ENCODE results near the gene THAP4.
"Not testable (repeated sequence)": the region's sequence is repeated elsewhere in the genome, so short reads cannot be mapped to it uniquely, and the experiment has no call there.

The THAP4 gene

GRCh38 chr2:241597561-241597960 is 39.4 kb downstream of the THAP4 start:
- no peaks in the 10 kb centered on the region for H3K9me3 ChIP-seq (ENCODE audit: control insufficient read depth, insufficient read depth, low read length)
- no peak for DNase-seq (ENCODE audit: low read depth, low spot score)
- WGBS (ENCODE audit: insufficient coverage, insufficient read length): no CpG with 5 or more reads among the region's 6 CpGs
- H3K27me3 ChIP-seq (ENCODE audit: control insufficient read depth, insufficient read depth, low read length): no peaks in the 10 kb centered on the region
- H3K4me1 ChIP-seq (ENCODE audit: control insufficient read depth, insufficient read depth, low read length): no peaks in the 10 kb centered on the region
- no peak overlapping the region for H3K4me3 ChIP-seq (ENCODE audit: low read length)
- no peak overlapping the region for H3K27ac ChIP-seq (ENCODE audit: low read length)
- no peaks in the 10 kb centered on the region for H3K36me3 ChIP-seq (ENCODE audit: control insufficient read depth, insufficient read depth, low read length)

DNA sequence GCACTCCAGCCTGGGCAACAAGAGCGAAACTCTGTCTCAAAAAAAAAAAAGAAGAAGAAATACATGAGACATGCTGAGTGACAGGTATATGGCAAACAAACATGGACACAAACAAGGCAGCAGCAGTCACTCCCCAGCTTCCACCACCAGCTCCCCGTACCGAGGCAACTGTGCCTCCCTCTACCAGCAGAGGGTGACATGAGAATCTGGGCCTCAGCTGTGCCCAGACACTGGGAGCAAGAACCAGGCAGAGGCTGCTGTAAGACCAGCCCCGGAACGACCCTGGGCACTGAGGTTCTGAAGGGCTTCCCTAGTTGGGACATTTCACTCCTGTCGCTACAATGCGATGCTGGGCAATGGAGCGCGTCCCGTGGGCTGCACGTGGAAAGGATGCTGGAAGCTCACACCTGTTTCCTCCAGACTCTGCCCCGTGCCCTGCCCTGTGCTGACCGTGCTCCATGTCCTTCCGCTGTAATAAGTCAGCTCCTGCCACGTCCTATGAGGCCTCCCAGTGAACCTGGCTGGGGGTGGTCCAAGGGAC is 41.3 kb downstream of the THAP4 start:
- H3K27me3 ChIP-seq (ENCODE audit: control insufficient read depth, insufficient read depth, low read length): no peaks in the 10 kb centered on the region
- H3K36me3 ChIP-seq (ENCODE audit: control insufficient read depth, insufficient read depth, low read length): no peaks in the 10 kb centered on the region
- no CpG with 5 or more reads among the region's 15 CpGs for WGBS (ENCODE audit: insufficient coverage, insufficient read length)
- H3K4me1 ChIP-seq (ENCODE audit: control insufficient read depth, insufficient read depth, low read length): no peaks in the 10 kb centered on the region
- no peak overlapping the region for H3K4me3 ChIP-seq (ENCODE audit: low read length)
- no peak for DNase-seq (ENCODE audit: low read depth, low spot score)
- no peak overlapping the region for H3K27ac ChIP-seq (ENCODE audit: low read length)
- H3K9me3 ChIP-seq (ENCODE audit: control insufficient read depth, insufficient read depth, low read length): no peaks in the 10 kb centered on the region

GRCh38 chr2:241593271-241593670 is 43.7 kb downstream of the THAP4 start:
- no CpG with 5 or more reads among the region's 16 CpGs for WGBS (ENCODE audit: insufficient coverage, insufficient read length)
- no peak for DNase-seq (ENCODE audit: low read depth, low spot score)
- Histone ChIP-seq H3K27me3 (ENCODE audit: control insufficient read depth, insufficient read depth, low read length) (no peaks in the 10 kb centered on the region), H3K4me3 (ENCODE audit: low read length) (no peak overlapping the region), H3K36me3 (ENCODE audit: control insufficient read depth, insufficient read depth, low read length) (no peaks in the 10 kb centered on the region), H3K4me1 (ENCODE audit: control insufficient read depth, insufficient read depth, low read length) (no peaks in the 10 kb centered on the region), H3K27ac (ENCODE audit: low read length) (no peak overlapping the region), H3K9me3 (ENCODE audit: control insufficient read depth, insufficient read depth, low read length) (no peaks in the 10 kb centered on the region)

DNA sequence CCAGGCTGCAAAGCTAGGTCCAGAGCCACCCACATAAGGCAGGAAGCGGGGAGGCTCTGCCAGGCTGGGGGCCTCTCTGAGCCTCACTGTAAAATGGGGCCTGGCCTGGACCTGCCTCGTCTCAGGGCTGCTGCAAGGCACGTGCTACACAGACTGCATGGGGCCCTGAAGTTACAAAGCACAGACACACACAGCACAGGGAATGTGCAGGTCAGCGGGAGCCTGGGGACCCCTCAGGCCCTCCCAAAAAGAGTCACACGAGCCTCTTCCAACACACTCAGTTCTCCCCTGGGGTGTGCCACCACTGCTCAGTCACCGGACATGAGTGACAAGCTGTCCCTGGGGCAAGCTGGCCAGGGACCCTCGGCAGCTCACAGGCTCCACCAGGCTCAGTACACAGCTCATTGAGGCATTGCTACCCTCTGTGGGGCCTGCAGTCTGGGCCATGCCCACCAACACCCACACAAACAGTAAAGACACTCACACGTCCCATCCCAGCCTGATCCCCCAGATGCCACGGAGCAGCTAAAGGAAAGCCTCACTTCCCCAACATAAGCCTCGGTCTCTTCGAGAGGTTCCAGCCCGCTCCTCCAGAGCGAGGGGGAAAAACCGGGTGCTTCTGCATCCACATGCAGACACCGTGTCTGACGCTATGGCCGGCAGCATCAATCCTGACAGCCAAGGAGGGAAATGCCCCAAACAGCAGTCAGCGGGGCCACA is 44.7 kb downstream of the THAP4 start:
- Histone ChIP-seq H3K27me3 (ENCODE audit: control insufficient read depth, insufficient read depth, low read length) (no peaks in the 10 kb centered on the region), H3K36me3 (ENCODE audit: control insufficient read depth, insufficient read depth, low read length) (no peaks in the 10 kb centered on the region), H3K4me1 (ENCODE audit: control insufficient read depth, insufficient read depth, low read length) (no peaks in the 10 kb centered on the region), H3K4me3 (ENCODE audit: low read length) (no peak overlapping the region), H3K9me3 (ENCODE audit: control insufficient read depth, insufficient read depth, low read length) (no peaks in the 10 kb centered on the region), H3K27ac (ENCODE audit: low read length) (no peak overlapping the region)
- DNase-seq (ENCODE audit: low read depth, low spot score): no peak
- WGBS (ENCODE audit: insufficient coverage, insufficient read length): no CpG with 5 or more reads among the region's 18 CpGs

DNA sequence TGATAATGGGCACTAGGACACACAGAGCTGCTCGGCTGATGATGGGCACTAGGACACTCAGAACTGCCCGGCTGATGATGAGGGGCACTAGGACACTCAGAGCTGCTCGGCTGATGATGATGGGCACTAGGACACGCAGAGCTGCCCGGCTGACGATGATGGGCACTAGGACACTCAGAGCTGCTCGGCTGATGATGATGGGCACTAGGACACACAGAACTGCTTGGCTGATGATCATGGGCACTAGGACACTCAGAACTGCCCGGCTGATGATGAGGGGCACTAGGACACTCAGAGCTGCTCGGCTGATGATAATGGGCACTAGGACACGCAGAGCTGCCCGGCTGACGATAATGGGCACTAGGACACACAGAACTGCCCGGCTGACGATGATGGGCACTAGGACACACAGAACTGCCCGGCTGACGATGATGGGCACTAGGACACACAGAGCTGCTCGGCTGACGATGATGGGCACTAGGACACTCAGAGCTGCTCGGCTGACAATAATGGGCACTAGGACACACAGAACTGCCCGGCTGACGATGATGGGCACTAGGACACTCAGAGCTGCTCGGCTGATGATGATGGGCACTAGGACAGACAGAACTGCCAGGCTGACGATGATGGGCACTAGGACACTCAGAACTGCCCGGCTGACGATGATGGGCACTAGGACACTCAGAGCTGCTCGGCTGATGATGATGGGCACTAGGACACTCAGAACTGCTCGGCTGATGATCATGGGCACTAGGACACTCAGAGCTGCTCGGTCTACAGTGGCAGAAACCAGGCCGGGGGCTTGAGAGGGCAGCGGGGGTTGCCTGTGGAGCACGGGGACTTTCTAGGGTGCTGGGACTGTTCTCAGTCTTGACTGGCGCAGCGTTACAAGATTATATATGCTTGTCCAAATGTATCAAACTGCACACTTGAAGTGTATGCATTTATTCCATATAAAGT is 46.2 kb downstream of the THAP4 start:
- not testable (repeated sequence) for H3K9me3 ChIP-seq (ENCODE audit: control insufficient read depth, insufficient read depth, low read length); H3K4me3 ChIP-seq (ENCODE audit: low read length); DNase-seq (ENCODE audit: low read depth, low spot score); H3K36me3 ChIP-seq (ENCODE audit: control insufficient read depth, insufficient read depth, low read length); H3K27ac ChIP-seq (ENCODE audit: low read length); H3K27me3 ChIP-seq (ENCODE audit: control insufficient read depth, insufficient read depth, low read length); H3K4me1 ChIP-seq (ENCODE audit: control insufficient read depth, insufficient read depth, low read length)
- WGBS (ENCODE audit: insufficient coverage, insufficient read length): no CpG with 5 or more reads among the region's 33 CpGs

GRCh38 chr2:241589863-241590262 is 47.1 kb downstream of the THAP4 start:
- H3K9me3 ChIP-seq (ENCODE audit: control insufficient read depth, insufficient read depth, low read length); H3K27me3 ChIP-seq (ENCODE audit: control insufficient read depth, insufficient read depth, low read length); H3K4me1 ChIP-seq (ENCODE audit: control insufficient read depth, insufficient read depth, low read length); H3K36me3 ChIP-seq (ENCODE audit: control insufficient read depth, insufficient read depth, low read length); H3K27ac ChIP-seq (ENCODE audit: low read length); DNase-seq (ENCODE audit: low read depth, low spot score); H3K4me3 ChIP-seq (ENCODE audit: low read length): not testable (repeated sequence)
- WGBS (ENCODE audit: insufficient coverage, insufficient read length): no CpG with 5 or more reads among the region's 17 CpGs

- Histone ChIP-seq H3K36me3 (ENCODE audit: control insufficient read depth, insufficient read depth, low read length) (peaks cover 5% of the 10 kb centered on the region; the same call in 1 of the 2 replicates), H3K4me1 (ENCODE audit: control insufficient read depth, insufficient read depth, low read length) (peaks cover 4% of the 10 kb centered on the region; the same call in 1 of the 2 replicates), H3K4me3 (ENCODE audit: low read length) (no peak overlapping the region), H3K9me3 (ENCODE audit: control insufficient read depth, insufficient read depth, low read length) (peaks cover 2% of the 10 kb centered on the region), H3K27ac (ENCODE audit: low read length) (no peak overlapping the region), H3K27me3 (ENCODE audit: control insufficient read depth, insufficient read depth, low read length) (no peaks in the 10 kb centered on the region)
- no peak for DNase-seq (ENCODE audit: low read depth, low spot score)
- no CpG with 5 or more reads among the region's 2 CpGs for WGBS (ENCODE audit: insufficient coverage, insufficient read length)
Observed at GRCh38 chr2:241586564-241587264, 50.2 kb downstream of the THAP4 start.

DNA sequence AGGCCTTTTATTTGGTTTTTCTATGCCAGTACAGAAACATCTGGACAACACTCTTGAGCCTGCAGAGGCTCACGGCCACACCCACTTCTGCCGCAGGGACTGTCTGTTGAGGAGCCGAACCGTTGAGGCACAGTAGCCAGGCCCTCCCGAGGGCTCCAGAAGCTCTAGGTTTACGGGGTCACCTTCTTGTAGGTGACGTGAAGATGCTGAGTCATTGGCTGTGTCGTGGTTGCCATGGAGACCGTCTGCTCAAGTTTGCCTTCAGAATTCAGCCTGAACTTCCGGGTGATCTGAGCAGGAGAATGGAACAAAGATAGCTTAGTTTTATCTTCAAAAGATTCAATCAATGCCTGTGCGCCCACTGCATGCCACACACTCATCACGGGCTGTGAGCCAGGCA is 52.5 kb downstream of the THAP4 start:
- Histone ChIP-seq H3K4me3 (ENCODE audit: low read length) (no peak overlapping the region), H3K27me3 (ENCODE audit: control insufficient read depth, insufficient read depth, low read length) (no peaks in the 10 kb centered on the region), H3K4me1 (ENCODE audit: control insufficient read depth, insufficient read depth, low read length) (peaks cover 4% of the 10 kb centered on the region; the same call in 1 of the 2 replicates), H3K9me3 (ENCODE audit: control insufficient read depth, insufficient read depth, low read length) (peaks cover 2% of the 10 kb centered on the region), H3K36me3 (ENCODE audit: control insufficient read depth, insufficient read depth, low read length) (peaks cover 5% of the 10 kb centered on the region; the same call in 1 of the 2 replicates), H3K27ac (ENCODE audit: low read length) (no peak overlapping the region)
- WGBS (ENCODE audit: insufficient coverage, insufficient read length): no CpG with 5 or more reads among the region's 12 CpGs
- no peak for DNase-seq (ENCODE audit: low read depth, low spot score)

DNA sequence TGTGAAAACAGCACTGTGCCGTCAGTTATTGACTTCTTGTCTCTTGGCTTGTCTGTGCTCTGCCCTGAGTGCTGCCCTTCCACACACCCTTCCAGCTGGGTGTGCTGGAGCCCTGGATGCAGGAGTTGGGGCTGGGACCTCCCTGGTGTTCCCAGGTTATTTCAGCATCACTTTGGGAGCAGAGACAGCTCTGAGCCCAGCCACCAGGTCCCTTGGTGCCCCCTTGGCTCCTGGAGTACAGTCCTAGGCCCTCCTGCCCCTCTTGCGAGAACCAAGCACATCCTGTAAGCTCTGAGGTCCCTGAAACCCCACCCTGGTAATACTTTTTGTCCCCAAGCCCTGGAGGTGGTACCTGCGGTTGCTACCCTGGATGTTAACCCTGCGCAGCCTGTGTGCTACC is 54.2 kb downstream of the THAP4 start:
- Histone ChIP-seq H3K9me3 (ENCODE audit: control insufficient read depth, insufficient read depth, low read length) (peaks cover 2% of the 10 kb centered on the region), H3K4me1 (ENCODE audit: control insufficient read depth, insufficient read depth, low read length) (peaks cover 4% of the 10 kb centered on the region; the same call in 1 of the 2 replicates), H3K27me3 (ENCODE audit: control insufficient read depth, insufficient read depth, low read length) (no peaks in the 10 kb centered on the region), H3K4me3 (ENCODE audit: low read length) (no peak overlapping the region), H3K27ac (ENCODE audit: low read length) (no peak overlapping the region), H3K36me3 (ENCODE audit: control insufficient read depth, insufficient read depth, low read length) (peaks cover 5% of the 10 kb centered on the region; the same call in 1 of the 2 replicates)
- WGBS (ENCODE audit: insufficient coverage, insufficient read length): no CpG with 5 or more reads among the region's 4 CpGs
- no peak for DNase-seq (ENCODE audit: low read depth, low spot score)

DNA sequence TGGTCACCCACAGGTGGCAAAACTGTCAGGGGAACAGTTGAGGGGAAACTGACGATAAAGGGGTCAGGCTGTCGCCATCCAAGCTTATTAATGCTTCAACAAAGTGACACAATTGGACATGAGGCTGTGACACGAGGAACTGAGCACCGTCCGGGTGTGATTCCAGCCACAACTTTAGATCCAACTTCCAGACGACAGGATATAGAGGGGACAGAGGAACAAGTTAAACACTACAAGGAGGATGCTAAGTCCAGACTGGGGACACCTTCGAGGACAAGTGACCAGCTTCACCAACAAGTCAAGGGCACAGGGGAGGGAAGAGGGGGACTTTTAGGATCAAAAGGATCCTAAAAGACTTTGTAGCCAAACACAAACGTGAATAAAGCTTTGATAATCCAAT is 54.6 kb downstream of the THAP4 start:
- H3K4me1 ChIP-seq (ENCODE audit: control insufficient read depth, insufficient read depth, low read length): peaks cover 4% of the 10 kb centered on the region; the same call in 1 of the 2 replicates
- no CpG with 5 or more reads among the region's 8 CpGs for WGBS (ENCODE audit: insufficient coverage, insufficient read length)
- peaks cover 5% of the 10 kb centered on the region; the same call in 1 of the 2 replicates for H3K36me3 ChIP-seq (ENCODE audit: control insufficient read depth, insufficient read depth, low read length)

More for the DNA sequence above, 54.6 kb downstream of the THAP4 start:
- Histone ChIP-seq H3K27me3 (ENCODE audit: control insufficient read depth, insufficient read depth, low read length) (no peaks in the 10 kb centered on the region), H3K4me3 (ENCODE audit: low read length) (no peak overlapping the region), H3K9me3 (ENCODE audit: control insufficient read depth, insufficient read depth, low read length) (peaks cover 2% of the 10 kb centered on the region), H3K27ac (ENCODE audit: low read length) (no peak overlapping the region)
- DNase-seq (ENCODE audit: low read depth, low spot score): no peak
